Measurements from ENCODE around the gene TAC4. TPM values are rescaled to one million over a fixed set of nuclear protein-coding genes. Genes with fewer than 3 reads are reported as not detected.
A peak's percentile ranks its signal among the peaks of the same experiment; 100 is the strongest.

TAC4 gene
- total RNA-seq, 1 experiment from 2014 or later = not detected

DNA sequence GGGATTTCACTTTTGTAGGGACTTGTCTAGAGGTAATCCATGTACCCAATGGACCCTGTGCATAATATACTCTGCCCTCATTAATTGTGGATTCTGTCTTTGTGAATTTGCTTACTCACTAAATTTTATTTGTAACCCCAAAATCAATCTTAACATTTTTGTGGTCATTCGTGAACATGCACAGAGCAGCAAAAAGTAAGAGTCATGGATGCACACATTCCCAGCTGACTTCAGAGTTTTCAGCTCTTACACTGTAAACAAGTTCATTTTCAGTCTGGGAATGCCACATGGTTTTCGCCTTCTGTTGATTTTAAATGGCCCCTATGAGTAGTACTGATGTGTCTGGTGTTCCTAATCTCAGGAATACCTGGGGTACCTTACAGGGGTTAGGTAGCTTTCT, 24.3 kb downstream of the TAC4 start:
- in situ Hi-C loops (cut with HindIII; ENCODE audit: low pct_unique_long_range_greater_than_20kb, low sequenced_read_pairs) = no loop called here

DNA sequence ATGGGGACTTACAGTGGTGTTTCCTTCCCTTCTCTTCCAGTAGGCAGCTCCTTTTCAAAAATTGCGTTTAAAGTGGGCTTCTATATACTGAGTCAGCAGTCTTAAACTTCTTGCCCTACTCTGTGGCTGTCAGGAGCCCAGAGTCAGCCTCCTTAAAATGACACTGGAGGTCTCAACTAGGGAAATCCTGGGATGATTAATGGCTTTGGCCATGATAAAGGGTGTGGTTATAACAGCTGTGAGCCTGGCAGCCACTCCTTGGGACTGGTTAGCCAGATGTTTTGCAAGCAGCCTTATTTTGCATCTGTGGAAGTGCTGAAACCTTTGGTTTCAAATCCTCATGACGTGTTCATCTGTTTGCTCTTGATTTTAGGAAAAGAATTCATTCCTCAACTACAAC, 25.0 kb downstream of the TAC4 start:
- in situ Hi-C loops (cut with HindIII; ENCODE audit: low pct_unique_long_range_greater_than_20kb, low sequenced_read_pairs) = no loop called here
- no peak for DNase-seq (ENCODE audit: low read depth)

More for the DNA sequence above, 24.3 kb downstream of the TAC4 start:
- DNase-seq (ENCODE audit: low read depth) = no peak

DNA sequence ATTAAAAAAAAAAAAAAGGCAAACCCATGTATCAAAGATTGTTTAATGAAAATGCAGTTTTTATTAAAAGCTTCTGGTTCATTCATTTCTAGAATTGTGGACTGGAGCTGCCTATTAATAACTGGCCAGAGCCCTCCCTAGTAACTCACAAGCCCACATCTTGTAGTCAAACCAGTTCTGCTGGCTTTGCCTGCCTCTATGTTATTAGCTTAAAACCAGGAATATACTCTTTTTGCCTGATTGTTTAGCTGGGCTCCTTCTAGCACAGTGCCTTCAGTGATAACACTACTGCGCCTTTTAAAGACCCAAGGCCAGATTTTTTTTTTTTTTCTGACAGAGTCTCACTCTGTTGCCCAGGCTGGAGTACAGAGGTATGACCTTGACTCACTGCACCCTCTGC, 26.0 kb downstream of the TAC4 start:
- in situ Hi-C loops (cut with HindIII; ENCODE audit: low pct_unique_long_range_greater_than_20kb, low sequenced_read_pairs) = no loop called here
- DNase-seq (ENCODE audit: low read depth) = no peak

DNA sequence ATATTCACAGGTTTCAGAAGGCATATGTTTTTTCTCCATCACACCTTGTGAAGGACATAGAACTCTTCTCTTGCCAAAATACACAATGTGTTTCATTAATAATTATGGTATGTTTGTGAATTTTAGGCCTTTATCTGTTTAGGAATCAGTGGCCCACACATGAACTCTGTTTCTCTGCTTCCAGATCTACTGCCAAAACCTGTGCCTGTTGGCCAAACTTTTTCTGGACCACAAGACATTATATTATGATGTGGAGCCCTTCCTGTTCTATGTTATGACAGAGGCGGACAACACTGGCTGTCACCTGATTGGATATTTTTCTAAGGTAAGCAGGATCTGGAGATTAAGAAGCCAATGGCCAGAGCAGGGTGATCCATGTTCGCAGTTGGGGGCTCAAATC, 26.4 kb downstream of the TAC4 start:
- in situ Hi-C loops (cut with HindIII; ENCODE audit: low pct_unique_long_range_greater_than_20kb, low sequenced_read_pairs) = no loop called here
- DNase-seq (ENCODE audit: low read depth) = no peak

DNA sequence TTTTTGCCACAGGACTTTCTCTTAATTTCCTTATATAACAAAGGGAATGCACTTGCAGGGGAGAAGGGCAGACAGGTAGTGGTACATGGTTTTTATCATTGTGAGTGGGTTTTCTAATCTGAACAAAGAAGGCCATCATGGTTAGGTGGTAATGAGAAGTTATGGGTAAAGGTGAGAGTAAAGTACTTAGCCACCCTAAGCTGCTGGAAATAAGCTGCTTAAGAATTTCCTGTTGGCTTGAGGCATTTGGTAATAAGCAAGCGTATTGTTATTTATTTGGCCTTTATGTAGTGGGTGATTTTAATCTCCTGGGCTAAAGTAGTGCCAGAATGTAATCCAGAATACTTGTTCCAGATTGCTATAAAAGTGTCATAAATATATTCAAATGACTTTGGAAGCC, 27.1 kb downstream of the TAC4 start:
- in situ Hi-C loops (cut with HindIII; ENCODE audit: low pct_unique_long_range_greater_than_20kb, low sequenced_read_pairs) = no loop called here
- no peak for DNase-seq (ENCODE audit: low read depth)

DNA sequence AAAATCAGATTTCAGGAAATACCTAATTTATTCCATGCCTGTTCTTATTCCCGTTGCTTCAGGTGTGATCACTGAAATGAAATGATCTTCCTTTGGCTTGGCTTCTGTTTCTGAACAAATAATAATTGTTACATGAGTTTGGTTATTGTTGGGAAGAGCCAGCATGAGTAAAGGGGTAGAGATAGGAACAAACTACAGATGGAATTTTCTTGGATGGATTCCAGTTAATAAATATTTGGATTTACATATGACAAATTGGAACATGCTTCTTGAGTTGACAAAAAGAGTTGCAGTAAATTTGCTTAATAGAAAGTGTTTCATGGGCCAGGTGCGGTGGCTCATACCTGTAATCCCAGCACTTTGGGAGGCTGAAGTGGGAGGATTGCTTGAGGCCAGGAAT, 28.2 kb downstream of the TAC4 start:
- in situ Hi-C loops (cut with HindIII; ENCODE audit: low pct_unique_long_range_greater_than_20kb, low sequenced_read_pairs) = no loop called here
- no peak for DNase-seq (ENCODE audit: low read depth)

DNA sequence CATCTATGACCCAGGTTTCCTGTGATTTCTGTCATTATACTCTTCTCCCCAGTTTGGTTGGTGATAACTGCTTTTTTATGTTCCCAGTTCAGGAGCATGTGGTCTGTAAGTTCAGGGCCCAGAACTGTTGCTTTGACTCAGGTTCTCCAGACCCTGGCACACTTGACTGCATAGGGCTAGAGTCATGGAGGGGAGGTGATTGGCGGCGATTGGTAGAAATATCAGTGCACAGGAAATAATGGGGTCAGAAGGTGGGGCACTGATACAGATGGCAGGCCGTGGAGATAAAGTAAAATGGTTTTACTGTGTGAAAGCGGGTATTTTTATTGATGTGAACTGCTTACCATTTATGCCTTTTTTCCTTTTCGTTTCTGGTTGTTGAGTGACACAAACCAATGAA, 28.7 kb downstream of the TAC4 start:
- in situ Hi-C loops (cut with HindIII; ENCODE audit: low pct_unique_long_range_greater_than_20kb, low sequenced_read_pairs) = no loop called here
- no peak for DNase-seq (ENCODE audit: low read depth)

DNA sequence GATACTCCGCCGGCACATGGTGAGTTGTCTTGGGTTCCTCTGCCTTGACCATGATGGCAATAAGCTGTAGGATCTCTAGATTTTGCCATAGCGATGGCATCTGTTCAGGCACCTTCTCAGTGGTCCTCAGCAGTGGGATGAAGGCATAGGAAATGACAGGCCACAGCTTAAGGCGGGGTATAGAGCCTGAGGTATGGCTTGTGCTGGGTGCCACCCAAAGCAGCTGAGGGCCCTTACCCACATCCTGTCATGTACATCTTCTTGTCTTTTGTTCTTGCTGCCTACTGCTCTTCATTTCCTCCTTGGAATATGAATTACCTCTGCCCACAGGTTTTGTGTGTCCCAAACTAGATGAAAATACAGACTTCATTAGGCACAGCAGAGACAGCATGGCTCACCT, 29.9 kb downstream of the TAC4 start:
- DNase-seq (ENCODE audit: low read depth) = no peak
- in situ Hi-C loops (cut with HindIII; ENCODE audit: low pct_unique_long_range_greater_than_20kb, low sequenced_read_pairs) = no loop called here

DNA sequence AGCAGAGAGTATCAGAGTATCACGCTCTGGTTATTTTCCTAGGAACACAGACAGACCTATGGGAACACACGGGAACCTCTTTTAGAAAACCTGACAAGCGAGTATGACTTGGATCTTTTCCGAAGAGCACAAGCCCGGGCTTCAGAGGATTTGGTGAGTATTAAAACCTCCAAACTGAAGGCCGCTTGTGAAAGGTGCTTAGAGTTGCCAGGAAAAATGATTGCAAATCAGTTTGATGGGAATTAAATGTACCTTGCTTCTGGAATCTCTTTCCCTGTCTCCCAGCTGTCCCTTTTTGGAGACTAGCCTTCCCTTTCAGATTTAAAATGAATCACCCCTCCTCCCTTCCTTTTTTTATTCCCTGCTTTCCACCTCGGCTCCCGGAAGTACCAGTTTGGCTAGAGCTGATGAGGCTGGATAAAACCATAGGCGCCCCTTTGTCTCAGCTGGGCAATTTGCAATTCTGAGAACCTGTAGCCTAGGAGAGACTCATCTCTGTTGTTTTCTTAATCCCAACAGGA, 32.0 kb downstream of the TAC4 start:
- no peak for DNase-seq (ENCODE audit: low read depth)
- in situ Hi-C loops (cut with HindIII; ENCODE audit: low pct_unique_long_range_greater_than_20kb, low sequenced_read_pairs) = no loop called here

DNA sequence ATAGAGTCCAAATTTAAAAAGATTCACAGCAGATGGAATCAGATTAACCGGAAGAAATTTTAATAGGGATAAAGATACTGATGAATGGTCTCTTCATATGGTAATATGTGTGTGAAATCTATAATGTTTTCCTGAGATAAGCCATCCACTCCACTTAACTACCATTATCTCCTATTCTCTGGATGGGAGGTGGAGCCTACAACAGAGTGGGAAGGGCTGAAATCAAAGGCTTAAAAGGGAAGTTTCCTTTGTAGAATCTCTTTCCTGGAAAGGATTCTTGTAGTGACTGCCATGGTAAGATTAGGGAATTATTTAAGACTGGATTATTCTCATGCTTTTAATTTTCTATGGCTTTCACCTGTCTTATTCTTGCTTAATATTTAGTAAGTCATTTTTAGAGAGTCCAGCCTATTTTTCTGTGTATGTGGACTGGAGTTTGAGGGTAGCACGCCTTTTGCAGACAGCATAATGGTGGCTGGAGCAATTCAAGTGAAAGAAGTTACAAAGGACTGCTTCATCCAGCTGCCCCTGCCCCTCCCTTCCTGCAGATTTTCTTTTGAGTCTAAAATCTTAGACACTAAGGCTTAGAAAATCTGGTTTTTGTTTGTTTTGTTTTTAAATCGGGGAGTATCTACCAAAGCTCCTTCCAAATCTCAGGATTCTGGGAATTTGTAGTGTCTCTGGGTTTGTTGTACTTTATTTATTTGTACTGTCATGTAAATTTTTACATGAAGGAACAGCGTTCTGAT, 32.9 kb downstream of the TAC4 start:
- no peak for DNase-seq (ENCODE audit: low read depth)
- in situ Hi-C loops (cut with HindIII; ENCODE audit: low pct_unique_long_range_greater_than_20kb, low sequenced_read_pairs) = no loop called here

DNA sequence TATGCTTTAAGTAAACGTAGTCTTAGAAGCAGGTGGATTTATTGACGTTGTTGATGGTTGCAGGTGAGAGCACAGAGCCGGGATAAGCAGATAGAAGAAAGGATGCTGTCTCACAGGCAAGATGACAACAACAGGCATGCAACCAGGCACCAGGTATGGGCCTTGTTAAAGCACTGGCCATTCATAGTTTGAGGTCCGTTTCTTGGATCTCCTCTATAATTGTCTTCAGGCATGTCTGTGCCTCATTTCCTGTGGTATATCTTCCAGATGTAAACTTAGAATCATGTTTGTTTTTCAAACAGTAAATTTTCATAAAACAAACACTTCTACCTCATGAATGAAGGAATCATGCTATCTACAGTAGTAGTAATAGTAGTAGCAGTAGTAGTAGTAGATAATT, 38.8 kb downstream of the TAC4 start:
- in situ Hi-C loops (cut with HindIII; ENCODE audit: low pct_unique_long_range_greater_than_20kb, low sequenced_read_pairs) = no loop called here
- no peak for DNase-seq (ENCODE audit: low read depth)

DNA sequence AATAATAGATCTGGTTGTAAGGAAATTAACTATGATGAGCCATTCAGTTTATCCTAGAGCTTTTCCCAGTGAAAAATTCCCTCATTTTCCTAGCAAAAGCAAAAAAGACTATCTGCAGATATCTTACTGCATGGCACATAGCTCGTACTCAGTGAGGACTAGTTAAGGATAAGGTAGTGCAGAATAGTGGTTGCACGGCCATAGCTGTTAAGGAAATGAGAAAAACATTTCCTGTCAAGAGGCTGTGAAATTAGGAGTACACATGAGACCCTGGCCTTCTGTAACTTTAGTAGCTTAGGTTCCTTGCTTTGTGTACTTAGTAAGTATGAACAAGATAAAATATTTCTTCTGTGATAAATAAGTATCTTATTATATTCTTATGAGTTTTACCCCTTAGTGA, 49.1 kb downstream of the TAC4 start:
- in situ Hi-C loops (cut with HindIII; ENCODE audit: low pct_unique_long_range_greater_than_20kb, low sequenced_read_pairs) = no loop called here
- DNase-seq (ENCODE audit: low read depth) = no peak

DNA sequence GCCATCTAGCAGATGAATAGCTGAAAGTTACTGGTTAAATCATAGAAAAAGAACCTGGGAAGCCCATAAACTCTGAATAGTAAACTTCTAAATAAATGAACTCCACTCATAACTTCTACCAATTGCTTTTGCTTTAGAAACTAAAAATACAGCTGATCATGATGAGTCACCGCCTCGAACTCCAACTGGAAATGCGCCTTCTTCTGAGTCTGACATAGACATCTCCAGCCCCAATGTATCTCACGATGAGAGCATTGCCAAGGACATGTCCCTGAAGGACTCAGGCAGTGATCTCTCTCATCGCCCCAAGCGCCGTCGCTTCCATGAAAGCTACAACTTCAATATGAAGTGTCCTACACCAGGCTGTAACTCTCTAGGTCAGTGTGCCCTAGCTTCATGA, 49.7 kb downstream of the TAC4 start:
- in situ Hi-C loops (cut with HindIII; ENCODE audit: low pct_unique_long_range_greater_than_20kb, low sequenced_read_pairs) = no loop called here

DNA sequence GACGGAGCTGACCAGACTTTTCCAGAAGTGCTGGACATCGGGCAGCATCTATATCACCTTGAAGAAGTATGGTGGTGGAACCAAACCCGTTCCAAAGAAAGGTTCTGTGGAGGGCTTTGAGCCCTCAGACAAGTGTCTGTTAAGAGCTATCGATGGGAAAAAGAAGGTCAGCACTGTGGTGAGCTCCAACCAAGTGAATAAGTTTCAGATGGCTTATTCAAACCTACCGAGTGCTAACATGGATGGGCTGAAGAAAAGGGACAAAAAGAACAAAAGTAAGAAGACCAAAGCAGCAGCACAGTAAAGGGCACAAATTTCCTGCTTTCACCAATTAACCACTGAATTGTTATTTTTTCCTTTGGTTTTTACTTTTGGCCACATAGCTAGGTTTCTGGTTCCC, 52.5 kb downstream of the TAC4 start:
- in situ Hi-C loops (cut with HindIII; ENCODE audit: low pct_unique_long_range_greater_than_20kb, low sequenced_read_pairs) = no loop called here
- DNase-seq (ENCODE audit: low read depth) = no peak

More for the DNA sequence above, 49.7 kb downstream of the TAC4 start:
- DNase-seq (ENCODE audit: low read depth) = no peak

DNA sequence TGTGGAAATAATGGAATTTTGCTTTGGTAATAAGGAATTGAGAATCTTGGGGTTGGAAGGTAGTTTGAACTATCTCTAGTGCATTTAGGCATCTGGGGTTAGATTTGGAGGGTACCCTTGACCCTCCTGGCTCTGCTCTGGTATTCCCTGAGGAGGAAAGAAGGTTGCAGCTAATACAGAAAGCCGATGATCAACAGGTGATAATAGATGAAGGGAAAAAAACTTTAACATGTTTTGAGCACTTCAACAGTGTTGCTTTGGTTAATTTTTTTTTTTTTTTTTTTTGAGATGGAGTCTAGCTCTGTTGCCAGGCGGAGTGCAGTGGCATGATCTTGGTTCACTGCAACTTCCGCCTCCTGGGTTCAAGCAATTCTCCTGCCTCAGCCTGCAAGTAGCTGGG, 54.6 kb downstream of the TAC4 start:
- in situ Hi-C loops (cut with HindIII; ENCODE audit: low pct_unique_long_range_greater_than_20kb, low sequenced_read_pairs) = no loop called here
- no peak for DNase-seq (ENCODE audit: low read depth)

DNA sequence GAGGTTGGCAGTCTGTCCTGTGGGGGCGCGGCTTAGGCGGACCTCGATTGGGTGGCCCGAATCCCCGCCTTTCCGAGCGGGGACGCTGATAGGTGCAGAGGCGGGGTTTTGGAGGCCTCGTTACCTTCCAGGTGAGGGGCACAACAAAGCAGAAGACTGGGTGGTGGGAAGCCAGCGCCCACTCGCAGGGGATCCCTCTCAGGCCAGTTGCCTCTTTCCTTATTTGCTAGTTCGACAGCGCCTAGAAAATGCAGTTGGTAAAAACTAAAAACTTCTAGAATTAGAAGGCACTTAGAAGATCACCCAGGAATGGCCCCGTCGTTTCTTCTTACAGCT, 58.7 kb downstream of the TAC4 start:
- DNase-seq (ENCODE audit: low read depth) = peak; percentile 99
- in situ Hi-C loops (cut with HindIII; ENCODE audit: low pct_unique_long_range_greater_than_20kb, low sequenced_read_pairs) = no loop called here

DNA sequence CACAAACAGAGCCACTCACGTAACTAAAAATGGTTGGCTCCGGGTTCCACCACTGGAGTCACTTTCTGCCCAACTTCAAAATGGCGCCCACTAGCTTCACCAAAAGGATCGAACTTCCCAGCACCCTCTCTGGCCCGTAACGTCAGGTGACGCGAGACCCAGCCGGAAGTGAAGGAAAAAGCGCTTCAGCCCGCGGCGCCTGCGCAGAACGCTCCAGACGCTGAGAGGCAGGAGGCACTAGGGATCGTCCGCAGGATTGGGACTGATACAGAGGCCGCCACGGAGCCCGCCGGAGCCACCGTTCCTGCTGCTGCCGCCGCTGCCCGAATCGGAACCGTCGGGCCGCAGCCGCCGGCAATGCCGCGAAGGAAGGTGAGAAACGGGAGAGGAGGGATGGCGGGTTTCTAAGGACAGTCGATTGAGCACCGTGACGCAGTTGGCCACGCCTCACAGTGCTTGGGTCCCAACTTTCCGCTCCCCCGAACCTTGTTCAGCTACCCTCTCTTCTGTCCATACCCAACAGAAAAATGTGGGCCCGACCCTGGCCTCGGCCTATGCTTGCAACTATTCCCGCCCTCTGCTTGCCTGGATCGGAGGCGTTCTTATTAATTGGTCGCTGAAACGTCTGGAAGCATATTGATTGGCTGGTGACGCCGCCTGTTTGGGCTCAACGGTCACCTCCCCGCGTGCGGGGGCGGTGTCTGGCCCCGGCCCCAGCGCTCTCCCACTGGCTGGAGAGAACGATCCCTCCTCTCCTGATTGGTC, 59.2 kb downstream of the TAC4 start, which contains the start of gene KAT7:
TSS of gene KAT7 (plus strand) at position 204 of the 765 bp plus-strand sequence. CDS start at position 358, 154 bp downstream.
- in situ Hi-C loops (cut with HindIII; ENCODE audit: low pct_unique_long_range_greater_than_20kb, low sequenced_read_pairs) = no loop called here
- peak; percentile 98 for DNase-seq (ENCODE audit: low read depth)
